D721Med (cell line): ENCODE results near the gene DUSP6.

ENCODE experiments used
- DNase-seq: peaks from one replicate; pipeline ENCODE4 v3.0.0; 2011; ENCODE audit warnings: low spot score; ENCODE audit not compliant: insufficient read length
- FAIRE-seq: peaks from 2 replicates; lab custom pipeline; 2011; peaks lifted over from hg19 to GRCh38; lab: Jason Lieb, UNC
- TF ChIP-seq, protein P1 (sequence below): IDR thresholded peaks from 2 replicates; pipeline ENCODE4 v1.5.1; 2012; ENCODE audit warnings: mild to moderate bottlenecking, control low read depth; ENCODE audit not compliant: insufficient read depth; ENCODE audit errors: missing control alignments

The DUSP6 gene

DNA sequence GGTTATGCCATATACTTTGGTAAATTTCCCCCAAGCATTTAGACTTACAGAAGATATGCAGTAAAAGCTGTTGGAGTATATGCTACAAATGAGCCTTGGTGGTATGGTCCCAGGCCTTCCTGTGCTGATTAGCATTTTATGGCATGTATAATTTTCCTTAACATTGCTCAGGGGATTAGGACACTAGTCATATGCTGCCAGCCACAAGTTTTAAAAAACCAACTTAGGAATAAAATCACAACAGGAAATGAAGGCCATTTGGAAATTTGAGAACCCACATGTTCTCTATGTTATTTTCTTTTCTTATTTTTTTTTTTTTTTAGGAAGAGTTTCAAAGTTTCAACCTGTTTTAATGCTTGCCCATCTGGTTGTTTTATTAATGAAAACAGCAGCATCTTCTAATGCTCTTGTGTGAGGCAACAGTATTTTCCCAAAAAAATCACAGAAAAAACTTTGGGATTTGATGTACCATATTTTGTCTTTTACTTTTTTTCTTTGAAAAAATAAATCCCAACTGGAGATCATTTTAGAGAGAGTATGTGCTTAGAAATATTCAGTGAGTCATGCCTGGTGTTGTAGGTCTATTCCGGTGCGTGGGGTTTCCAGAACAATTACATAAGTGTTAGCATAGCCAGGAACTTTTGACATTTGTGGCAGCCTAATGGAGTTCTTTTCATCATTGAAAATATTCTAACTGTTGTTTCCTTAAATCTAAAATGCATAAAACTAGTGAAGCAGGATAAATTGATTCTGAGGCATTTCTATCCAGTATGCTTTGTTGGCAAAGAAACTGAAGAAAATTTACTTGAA lies 21.7 kb upstream of the DUSP6 start:
- TF ChIP-seq, protein P1, sequence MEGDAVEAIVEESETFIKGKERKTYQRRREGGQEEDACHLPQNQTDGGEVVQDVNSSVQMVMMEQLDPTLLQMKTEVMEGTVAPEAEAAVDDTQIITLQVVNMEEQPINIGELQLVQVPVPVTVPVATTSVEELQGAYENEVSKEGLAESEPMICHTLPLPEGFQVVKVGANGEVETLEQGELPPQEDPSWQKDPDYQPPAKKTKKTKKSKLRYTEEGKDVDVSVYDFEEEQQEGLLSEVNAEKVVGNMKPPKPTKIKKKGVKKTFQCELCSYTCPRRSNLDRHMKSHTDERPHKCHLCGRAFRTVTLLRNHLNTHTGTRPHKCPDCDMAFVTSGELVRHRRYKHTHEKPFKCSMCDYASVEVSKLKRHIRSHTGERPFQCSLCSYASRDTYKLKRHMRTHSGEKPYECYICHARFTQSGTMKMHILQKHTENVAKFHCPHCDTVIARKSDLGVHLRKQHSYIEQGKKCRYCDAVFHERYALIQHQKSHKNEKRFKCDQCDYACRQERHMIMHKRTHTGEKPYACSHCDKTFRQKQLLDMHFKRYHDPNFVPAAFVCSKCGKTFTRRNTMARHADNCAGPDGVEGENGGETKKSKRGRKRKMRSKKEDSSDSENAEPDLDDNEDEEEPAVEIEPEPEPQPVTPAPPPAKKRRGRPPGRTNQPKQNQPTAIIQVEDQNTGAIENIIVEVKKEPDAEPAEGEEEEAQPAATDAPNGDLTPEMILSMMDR = no peak
- FAIRE-seq = no peak
- no peak for DNase-seq

DNA sequence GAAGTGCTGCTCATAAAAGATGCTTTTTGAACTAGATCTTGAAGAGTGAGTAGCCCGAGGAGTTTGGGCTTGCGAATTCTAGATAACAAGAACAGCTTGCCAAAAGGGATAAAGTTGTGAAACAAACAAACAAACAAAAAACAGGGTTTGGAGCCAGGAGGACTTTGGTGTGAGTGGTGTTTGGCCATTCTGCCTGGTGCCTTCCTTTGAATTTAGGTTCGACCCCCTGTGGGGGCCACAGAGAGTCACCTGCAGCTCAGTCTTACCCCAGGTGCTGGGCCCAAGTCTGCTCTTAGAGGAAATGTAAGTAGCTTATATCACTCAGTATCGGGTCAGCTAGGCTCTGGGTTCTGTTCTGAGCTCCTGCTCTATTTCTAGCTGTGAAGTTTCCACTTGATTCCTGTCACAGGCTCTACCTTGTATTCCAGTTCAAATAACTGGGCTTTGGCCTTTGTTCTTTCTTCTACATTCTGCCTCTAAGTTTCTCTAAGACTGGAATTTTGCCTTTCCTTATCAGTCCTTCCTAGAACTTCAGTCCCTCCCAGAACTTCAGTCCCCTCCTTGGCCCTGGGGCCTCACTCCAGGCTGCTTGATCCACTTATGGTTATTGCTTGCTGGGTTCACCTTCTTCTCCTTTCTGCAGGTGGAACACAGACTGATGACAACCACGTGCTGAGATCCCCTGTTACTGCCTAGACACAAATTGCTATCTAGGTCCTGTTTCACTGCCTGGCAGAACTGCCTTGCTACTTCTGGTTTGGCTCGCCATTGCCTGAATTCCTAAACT lies 20.5 kb upstream of the DUSP6 start:
- TF ChIP-seq, protein P1 = no peak
- FAIRE-seq = no peak
- no peak for DNase-seq

DNA sequence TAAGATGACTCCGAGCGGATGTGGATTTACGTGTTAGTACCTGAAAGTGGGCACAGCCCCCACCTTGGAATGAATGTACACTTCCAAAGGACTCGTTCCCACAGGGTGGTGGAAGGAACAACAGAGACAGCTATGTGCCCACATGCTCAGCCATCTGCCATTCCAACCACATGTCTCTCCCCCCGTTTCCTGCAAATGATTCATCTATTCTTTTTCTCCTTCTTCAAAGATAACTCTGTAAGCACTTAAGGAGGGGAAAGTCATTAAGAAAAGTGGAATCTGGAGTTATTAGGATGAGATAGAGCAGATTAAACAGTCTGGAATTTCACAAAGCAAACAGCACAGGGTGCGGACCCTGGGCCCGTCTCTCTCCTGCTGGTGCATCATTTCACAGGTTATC lies 18.5 kb upstream of the DUSP6 start:
- FAIRE-seq (no peak), DNase-seq (no peak)
- TF ChIP-seq, protein P1 = no peak

DNA sequence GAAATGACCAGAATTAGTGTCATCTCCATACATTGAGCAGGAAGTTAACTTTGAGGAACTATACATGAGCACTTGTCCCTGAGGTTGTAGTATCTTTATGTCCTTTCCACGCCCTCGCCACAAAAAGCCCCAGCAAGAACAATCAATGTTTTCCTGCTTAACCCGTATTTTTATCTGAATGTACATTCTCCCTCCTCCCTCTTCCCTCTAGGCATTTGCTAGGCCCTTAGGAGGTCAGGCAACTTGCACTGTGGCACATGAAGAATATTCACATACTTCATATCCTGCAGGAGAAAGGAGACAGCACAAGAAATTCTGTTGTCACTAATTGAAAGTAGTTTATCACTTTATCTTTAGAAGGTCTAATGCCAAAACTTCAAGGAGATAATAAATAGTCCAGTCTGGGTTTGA lies 18.1 kb upstream of the DUSP6 start:
- no peak for FAIRE-seq
- DNase-seq = no peak
- TF ChIP-seq, protein P1 = no peak

DNA sequence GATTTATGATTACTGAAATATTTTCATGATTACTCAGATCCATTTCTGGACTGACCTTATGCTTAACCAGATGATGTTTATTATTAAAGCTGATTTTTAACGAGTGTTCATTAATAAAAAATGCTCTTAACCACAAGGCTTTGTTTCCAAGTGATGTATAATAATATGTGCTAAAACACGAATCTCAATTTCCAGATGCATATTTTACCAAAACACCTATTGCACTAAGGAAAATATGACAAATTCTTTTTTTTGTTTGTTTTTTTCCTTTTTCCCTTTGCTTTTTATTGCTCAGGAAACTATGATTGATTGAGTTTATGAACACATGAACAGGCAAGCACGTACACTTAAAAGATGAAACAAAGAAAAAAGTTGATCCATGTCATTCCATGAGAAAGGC lies 16.9 kb upstream of the DUSP6 start:
- no peak for FAIRE-seq
- TF ChIP-seq, protein P1 = no peak
- DNase-seq = no peak

DNA sequence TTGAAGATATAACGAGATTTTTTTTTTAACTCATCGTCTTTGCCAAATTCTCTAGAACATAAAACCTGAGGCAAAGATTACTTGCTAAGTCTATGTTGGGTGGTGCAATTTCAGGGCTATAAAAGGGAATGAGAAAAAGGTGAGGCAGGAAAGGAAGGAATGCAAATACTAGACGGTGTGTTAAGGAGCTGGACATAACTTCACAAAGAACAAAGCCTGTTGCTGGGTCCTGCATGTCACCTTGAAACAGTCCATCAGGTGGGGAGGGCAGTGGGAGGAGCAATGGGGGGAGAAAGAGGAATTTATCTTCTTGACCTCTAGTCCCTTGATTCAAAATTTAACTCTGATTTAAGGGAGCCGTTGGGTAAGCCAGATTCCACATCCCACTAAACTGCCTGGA lies 16.1 kb upstream of the DUSP6 start:
- TF ChIP-seq, protein P1 = no peak
- DNase-seq = no peak
- FAIRE-seq = no peak
